GM18519 (cell line): ENCODE results near the gene NSD2.

ENCODE experiments used
- ATAC-seq: cut with Tn5 transposase; IDR thresholded peaks from one replicate; pipeline ENCODE4 v1.9.1; 2021; ENCODE audit warnings: mild to moderate bottlenecking, moderate library complexity; ENCODE audit not compliant: unreplicated experiment, low FRiP score

NSD2 gene

DNA sequence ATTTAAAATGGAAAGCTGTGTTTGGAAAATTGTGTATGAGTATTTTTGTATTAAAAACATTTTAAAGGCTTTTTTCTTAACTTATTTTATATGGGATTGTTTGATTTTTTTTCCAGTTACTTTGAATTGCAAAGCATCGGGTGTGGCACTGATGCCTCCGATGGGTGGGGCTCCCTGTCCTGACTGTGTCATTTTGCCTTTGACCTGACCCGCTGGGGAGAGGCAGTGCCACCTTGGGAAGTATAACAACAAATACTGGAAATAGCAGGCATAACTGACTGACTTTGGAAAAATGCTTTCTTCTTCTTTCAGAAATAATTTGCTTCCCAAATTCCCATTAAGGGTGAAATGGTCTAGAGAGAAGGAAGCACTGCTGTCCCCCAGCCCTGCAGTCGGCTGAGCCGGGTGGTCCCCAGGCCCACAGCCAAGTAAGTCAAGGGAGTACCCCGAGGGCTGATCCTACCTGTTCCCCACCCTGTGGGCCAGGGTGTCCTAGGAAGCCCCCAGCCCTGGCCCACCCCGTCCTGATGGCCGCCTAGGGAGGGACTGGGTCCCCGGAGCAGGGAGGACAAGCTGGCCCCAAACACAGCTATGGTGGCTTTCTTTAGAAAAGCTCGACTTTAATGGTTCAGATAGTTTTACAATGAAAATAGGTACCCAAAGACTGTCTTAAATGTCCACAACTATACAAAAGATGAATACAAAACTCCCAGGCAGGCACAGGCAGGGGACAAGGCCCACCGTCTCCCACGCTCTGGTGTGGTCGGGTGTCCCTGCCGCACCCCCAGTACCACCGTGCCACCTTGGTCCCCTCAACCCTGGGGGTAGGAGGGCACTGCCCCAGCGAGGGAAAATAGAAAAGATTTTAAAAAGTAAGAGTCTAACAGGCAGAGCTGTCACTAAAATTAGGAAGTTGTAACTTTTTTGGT lies 111.2 kb downstream of the NSD2 start:
- ATAC-seq, result no peak

DNA sequence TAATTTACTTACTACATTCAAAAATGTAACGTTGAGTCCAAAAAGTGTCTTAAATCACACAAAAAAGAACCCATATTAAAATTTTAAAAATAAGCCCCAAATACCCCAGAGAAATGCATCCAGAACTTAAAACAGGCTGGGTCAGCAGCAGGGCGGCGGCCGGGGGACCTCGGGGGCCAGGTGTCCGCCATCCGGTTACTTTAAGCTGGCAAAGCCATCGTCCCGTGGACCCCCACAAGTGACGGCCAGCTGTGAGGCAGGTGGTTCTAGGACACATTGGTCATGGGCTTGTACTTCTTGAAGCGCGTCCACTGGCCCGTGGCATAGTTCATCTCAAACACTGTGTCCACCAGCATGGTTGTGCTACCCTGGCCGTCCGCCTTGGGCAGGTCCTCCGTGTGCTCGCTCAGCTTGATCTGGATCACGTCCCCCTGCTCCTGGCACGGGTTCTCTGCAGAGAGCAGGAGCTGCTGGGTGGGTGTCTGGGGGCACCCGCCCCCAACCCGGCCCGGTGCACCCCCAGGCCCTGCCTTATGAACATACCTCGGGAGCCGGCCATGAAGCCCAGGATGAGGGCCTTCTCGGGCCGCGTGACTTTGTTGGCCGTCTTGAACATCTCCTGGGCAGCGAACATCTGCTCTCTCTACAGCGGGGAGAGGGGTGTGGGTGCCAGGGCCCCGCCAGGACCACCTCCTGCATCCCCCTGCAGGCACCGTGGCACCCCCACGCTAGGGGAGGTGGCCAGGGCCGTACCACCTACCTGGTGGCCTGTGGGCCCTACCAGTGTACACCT lies 112.1 kb downstream of the NSD2 start:
- ATAC-seq, result no peak

DNA sequence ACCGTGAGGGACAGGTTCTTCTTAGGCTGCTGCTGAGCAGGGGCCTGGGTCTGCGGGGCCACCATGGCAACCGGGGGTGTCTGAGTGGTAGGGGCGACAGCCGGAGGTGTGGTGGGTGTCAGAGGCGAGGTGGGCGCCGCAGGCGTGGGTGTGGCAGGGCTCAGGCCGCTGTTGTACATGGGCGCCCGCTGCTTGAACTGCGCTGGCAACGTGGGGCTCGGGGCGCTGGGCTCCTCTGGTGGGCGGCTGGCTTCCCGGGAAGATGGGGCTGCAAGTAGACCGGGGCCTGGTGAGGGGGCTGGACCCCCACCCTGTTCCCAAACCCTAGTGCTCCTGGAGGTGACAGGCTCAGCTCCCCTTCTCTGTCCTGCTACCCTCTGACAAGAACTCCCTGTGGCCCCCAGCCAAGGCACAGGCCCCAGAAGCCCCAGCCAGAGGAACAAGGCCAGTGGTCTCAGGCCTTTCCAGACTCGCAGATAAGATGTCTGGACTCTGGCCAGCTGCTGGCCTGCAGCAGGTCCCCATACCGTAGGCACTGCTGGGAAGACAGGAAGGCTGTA lies 112.7 kb downstream of the NSD2 start:
- ATAC-seq, result no peak

DNA sequence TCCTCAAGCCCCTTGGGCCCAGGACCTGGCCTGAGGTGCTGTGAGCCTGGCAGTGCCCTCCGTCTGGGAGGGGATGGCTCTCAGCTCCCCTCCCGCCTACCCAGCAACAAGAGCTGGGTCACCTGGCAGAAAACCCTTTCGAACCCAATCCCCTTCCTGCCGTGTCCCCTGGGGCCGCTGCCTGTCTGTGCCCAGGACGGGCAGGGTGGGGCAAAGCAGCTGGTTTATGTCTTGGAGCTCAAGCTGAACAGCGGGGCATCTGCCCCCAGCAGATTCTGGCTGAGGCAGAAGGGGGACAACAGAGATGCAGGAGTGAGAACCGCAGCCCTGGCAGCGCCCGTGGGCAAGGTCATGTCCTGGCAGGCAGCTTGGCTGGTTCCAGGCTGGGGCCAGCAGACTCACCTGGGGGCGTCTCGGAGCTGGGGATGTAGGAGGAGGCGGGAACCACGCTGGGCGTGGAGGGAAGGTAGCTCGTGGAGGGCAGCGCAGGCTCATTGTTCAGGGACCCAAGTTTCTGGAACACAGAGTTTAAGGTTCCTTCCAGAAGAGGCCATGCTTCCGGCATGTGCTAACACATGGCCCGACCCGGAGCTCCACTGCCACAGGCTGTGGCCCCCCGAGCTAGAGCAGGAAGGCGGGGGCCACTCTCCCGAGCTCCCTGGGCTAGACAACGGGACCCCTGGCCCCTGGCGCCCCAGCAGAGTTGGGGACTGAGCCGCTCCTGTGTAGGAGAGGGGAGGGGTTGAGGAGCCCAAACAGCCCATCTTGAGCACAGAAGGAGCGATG lies 113.4 kb downstream of the NSD2 start:
- ATAC-seq, result no peak

DNA sequence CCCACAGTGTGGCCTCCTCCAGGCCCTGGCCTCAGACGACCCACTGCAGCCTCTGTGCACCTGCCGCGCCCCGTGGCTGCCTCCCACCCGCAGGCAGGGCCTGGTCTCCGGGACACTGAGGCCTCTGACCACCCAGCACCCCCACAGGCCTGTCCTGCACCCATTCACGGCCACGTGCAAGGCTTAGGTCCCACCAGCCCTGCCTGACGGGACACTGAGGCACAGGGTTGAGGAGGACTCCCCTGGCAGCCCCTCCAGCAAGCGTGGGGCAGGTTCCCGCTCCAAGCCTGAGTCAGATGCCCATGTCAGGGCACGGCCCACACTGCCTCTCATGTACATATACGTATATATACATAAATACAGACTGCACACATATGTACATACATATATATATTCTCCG lies 114.1 kb downstream of the NSD2 start:
- no peak for ATAC-seq

DNA sequence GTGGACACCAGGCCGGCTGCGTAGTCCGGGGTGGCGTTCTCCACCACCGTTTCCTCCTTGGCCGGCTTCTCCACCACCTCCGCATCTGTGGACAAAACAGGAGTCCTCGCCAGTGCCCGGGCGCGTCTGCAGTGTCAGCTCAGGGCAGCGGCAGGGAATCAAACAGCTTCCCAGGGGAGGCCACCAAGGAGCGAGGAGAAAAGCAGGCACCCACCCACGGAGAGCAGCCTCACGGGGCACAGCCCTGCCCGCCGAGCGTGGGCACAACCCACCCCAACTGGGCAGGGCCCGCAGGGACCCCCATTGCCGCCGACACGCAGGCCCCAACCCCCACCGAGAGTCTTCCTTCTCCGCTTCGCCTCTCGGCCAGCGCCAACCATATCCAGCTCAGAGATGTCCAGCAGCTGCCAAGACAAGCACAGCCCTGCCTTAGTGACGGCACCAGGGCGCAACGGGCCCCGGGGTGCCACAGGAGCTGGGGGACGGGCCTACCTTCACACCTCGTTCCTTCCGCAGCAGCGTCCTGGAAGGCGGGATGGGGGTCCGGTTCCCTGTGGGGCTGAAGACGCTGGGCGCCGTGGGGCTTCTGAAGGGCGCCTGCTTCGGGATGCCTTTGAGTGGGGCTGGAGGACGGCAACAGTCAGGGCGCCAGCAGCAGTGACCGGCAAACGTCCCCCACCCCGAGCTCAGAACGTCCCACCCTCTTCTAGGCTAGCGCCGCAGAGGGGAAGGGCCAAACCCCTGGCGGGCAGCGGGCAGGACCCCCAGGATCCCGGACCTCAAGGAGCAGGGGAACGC lies 114.8 kb downstream of the NSD2 start:
- ATAC-seq, result no peak

DNA sequence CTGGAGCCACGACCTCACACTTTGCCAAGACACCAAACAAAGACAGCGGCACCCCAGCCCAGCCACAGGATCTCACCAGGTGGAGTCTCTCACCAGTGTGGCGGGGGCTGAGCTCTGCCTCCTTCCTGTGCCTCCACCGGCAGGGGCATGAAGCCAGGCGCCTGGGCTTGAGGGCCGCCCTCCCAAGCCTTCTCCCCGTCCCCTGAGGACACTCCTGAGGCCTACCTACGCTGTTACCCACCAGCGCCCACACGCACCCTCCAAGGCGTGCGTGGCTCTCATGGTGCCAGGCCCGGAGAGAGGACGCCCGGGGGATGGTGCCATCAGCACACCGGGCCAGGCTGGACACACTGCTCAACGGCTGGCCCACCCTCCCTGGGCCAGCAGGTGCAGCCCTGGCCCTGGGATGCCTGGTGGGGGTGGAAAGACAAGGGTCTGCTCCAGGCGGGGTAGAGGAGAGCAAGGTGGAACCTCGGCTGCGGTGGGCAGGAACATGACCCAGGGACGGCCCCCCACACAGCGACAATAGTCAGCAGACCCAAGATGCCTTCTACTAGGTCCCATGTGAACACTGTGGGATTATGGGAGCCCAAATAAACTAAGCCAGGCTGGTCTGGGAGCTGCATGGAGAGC lies 115.5 kb downstream of the NSD2 start:
- no peak for ATAC-seq

DNA sequence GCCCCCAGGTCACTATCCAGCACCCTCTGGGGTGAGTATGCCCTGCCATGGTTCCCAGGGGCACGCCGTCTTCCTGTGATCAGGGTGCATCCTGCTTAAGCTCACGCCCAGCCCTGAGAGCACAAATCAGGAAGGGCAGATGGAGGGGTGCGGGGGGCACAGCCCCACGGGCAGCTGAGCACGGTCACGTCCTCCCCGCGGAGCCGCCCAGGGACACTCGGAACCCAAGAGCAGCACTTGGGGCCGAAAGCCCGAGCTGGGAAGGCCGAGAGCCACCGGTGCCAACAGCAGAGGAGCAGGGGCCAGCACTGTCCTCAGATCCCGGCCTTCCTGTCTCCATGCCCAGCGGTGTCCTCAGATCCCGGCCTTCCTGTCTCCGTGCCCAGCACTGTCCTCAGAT lies 116.1 kb downstream of the NSD2 start:
- ATAC-seq, result no peak

DNA sequence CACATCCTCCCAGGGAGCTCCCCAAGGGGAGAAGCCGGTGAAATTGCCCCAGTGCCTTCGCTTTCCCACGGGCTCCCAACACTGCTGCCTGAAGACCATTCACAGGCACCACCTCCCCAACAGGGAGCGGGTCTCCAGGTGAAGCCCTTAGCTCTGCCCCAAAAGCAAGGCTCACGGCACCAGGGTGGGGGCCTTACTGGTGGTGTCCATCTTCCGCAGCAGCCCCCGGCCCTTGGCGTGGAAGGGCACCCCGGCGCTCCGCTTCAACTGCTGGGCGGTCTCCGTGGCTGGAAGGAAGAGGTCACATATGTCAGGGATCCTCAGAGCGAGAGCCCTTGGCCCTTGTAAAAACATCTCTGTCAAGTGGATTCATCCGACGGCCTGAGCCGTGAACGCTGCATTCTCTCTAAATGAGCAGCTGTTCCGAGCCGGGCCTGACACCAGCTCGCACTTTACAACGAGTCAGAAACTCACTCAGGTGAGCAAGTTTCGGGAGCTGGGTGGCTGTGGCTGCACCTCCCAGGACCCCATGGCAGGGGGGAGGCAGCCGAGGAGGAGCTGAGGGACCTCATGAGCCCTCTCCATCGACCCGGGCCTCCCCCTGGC lies 116.6 kb downstream of the NSD2 start:
- ATAC-seq, result no peak

DNA sequence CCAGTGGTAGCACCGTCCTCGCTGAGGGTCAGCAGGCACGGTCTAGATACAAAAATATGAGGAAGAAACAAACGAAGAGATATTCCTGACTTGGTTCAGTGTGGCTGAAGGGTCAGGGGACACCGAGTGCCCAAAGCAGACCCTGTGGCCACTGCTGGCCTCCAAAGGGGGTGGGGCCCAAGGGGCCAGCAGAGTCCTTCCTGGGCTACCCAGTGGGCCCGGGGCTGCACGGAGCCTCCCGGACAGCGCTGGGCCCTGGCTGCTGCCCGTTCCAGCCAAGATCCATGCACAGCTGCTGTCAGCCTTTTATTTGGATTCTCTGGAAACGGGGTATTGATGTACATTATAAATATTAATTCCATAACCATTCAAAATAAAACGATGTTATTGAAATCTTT lies 117.1 kb downstream of the NSD2 start:
- no peak for ATAC-seq

DNA sequence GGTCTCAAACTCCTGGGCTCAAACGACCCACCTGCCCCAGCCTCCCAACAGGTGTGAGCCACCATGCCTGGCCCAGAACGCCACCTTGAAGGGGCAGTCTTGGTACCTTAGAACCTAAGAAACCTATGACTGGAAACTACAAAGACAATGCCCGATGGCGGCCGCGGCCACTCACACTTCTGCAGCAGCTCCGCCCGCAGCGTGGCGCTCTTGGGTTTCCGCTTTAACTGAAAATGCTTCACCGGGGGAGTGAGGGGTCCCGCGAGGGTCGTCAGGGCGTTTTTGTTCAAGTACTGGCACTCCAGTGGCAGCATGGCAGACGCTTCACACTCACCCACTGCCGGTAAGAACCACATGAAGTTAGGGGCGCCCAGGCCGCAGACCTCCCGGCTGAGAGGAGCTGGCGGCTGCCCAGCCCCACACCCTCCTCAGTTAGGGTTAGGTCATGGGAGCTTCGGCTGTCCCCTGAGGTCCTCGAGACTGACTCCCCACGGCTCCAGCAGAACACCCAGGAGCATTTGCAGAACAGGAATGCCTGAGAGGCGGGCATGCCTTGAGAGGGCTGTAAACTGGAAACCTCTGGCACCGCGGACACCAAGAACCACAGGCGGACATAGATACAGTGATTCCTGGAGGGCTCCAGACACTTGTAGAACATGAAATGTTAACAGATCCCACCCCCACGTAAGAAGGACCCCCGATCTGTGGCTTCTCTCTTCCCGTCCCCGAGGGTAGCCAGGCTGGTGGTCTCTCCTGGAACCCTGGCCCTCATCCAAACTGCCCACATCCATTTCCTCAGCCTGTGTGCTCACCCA lies 118.5 kb downstream of the NSD2 start:
- ATAC-seq, result no peak

DNA sequence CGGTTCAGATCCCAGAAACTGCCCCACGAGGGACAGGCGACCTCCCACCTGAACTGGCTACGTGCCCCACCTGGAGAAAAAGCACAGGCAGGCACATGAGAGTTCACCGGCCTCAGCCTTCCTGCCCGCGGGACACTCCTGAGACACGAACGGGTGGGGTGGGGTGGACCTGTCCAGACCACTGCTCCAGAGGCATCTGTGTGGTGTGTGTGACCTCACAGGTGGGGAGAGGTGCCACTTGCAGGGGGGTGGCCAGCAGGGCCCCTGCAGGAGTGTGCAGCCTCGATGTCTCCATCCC lies 119.1 kb downstream of the NSD2 start:
- no peak for ATAC-seq

DNA sequence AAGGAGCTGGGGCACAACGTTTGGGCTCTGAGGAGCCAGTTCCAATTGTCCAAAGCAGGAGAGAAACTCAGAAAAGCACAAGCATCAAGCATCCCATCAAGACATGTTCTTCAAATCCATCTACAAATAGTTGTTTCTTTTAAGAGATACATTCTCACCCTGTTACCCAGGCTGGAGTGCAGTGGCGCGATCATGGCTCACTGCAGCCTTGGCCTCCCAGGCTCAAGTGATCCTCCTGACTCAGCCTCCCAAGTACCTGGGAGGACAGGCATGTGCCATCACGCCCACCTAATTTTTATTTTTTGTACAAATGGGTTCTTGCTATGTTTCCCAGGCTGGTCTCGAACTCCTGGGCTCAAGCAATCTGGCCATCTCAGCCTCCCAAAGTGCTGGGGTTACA lies 119.5 kb downstream of the NSD2 start:
- no peak for ATAC-seq

DNA sequence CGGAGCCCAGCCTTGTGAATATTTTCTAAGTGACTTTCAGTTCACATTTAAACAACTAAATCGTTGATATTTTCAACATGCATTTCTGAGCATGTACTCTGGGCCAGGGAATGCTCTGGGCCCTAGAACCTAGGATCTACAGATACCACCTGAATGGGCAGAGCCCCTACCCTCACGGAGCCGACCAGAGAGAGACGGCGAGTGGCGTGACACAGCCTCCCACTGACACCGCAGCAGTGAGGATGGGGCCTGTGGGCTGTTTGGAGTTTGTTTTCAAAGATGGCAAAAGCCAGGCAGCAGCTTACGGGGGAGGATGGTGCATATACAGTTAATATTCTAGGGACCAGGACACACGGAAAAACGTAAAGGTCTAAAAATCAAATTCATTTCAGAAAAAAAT lies 119.9 kb downstream of the NSD2 start:
- no peak for ATAC-seq

DNA sequence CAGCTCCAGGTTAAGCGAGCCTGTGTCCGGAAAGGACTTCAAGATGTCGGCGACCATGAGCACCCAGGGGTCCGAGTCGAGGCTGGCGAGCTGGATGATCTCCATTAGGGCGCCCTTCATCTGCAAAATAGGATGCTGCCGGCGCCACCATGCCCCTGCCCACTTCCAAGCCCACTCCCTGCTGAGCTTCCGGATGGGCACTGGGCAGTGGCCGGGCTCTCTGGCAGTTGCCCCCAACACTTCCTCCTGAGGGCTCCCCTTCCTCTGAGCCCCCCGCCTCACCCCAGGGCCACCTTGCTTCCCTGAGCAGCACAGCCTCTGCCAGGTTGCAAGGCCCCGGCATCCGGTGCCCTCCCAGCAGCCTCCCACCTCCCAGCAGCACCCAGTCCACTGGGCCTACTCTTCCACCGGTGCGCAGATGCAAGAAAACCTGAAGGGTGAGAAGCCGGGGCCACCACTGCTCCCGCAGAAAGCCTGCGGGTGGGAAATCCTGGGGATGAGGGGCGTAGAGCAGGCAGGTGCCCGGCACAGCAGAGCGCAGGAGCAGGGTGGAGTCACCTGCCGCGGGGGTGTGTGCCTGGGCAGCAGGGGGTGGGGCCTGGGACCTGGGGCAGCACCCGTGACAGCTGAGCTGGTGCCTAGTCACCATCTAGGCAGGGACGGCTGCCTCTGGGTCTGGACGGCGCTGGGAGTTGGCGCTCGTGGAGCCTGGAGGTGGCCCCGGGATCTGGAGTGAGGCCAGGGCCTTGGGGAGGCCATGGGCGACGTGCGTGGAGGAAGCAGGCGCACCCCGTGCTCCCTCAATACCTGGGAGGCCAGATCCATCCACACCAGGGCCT lies 120.6 kb downstream of the NSD2 start:
- ATAC-seq, result no peak

DNA sequence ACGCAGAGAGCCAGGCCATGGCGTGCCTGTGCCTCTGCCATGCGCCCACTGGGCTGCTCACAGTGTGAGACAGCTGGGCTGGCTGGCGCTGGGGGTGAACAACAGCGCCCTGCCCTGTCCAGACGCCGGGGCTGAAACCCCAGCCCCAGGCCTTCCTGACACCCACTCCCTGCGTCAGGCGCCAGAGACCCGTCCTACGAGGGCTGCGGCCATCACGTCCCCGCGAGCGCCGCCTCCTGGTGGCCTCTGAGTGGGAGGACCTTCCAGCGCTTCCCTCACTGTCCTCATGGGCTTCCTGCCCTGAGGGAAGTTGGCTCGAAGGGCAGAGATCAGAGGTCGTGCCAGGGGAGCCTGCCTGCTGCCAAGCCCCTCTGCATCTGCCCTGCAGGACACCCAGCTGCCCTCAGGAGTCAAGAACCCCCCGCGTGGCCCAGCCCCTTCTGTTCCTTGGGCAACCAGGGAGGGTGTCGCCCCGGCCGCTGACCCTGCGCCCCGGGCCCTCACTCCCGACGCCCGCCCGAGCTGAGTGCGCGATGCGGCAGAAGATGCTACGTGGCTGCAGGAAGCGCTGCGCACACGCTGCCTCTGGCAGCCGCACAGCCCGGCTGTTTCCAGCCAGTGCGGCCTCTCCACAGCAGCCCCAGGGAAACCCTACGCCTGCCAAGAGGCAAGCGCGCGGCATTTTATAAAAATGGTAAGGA lies 121.4 kb downstream of the NSD2 start:
- ATAC-seq, result no peak

DNA sequence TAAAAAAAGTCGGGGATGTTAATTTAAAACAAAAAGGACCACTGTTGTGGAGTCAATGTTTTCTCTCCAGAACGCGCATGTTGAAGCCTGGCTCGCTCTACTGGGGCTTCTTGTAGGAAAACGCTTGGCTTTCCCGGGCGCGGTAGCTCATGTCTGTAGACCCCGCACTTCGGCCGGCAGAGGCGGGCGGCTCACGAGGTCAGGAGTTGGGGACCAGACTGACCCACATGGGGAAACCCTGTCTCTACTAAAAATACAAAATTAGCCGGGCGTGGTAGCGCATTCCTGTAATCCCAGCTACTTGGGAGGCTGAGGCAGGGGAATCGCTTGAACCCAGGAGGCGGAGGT lies 122.0 kb downstream of the NSD2 start:
- ATAC-seq, result no peak
